Suprapubic skin (tissue), 4 donors: ENCODE data around the gene KATNB1. TPM values are rescaled to one million over a fixed set of nuclear protein-coding genes. Genes with fewer than 3 reads are reported as not detected.
A peak's percentile ranks its signal among the peaks of the same experiment; 100 is the strongest.

Experiments used
- DNase-seq, 2 donors: peaks; one replicate each; pipeline ENCODE4 v3.0.0-alpha.2; 2019; ENCODE audit warnings: low spot score in 2 of 2
- H3K27ac ChIP-seq: fragments of 200-600 bp; sonication (generic); one replicate; pipeline ENCODE4 v1.5.1; 2019
- H3K27me3 ChIP-seq: fragments of 200-600 bp; sonication (generic); one replicate; pipeline ENCODE4 v1.5.1; 2019
- H3K36me3 ChIP-seq: fragments of 200-600 bp; sonication (generic); one replicate; pipeline ENCODE4 v1.5.1; 2019
- H3K4me1 ChIP-seq: fragments of 200-600 bp; sonication (generic); one replicate; pipeline ENCODE4 v1.5.1; 2019
- H3K4me3 ChIP-seq: fragments of 200-600 bp; sonication (generic); one replicate; pipeline ENCODE4 v1.5.1; 2019; ENCODE audit warnings: mild to moderate bottlenecking
- H3K9me3 ChIP-seq: fragments of 200-600 bp; sonication (generic); one replicate; pipeline ENCODE4 v1.5.1; 2019
- CTCF ChIP-seq, 2 donors: fragments of 200-600 bp in 1 of 2; fragments of 450-650 bp in 1 of 2; sonication (generic) in 1 of 2; IDR thresholded peaks; one replicate each; pipeline ENCODE4 v1.5.1; 2016 to 2019; ENCODE audit warnings: antibody characterized with exemption in 2 of 2, mild to moderate bottlenecking in 1 of 2, moderate library complexity in 1 of 2
- EP300 ChIP-seq: sonication (generic); formaldehyde crosslinking; IDR thresholded peaks from one replicate; pipeline ENCODE4 v1.6.1; 2017; ENCODE audit warnings: antibody characterized with exemption
- POLR2A ChIP-seq, 2 donors: fragments of 450-650 bp; IDR thresholded peaks; one replicate each; pipeline ENCODE4 v1.6.1; 2017; ENCODE audit warnings: antibody characterized with exemption in 2 of 2, mild to moderate bottlenecking in 2 of 2, moderate library complexity in 2 of 2
- POLR2AphosphoS5 ChIP-seq, 3 donors: sonication (generic); formaldehyde crosslinking; IDR thresholded peaks; one replicate each; pipeline ENCODE4 v1.6.1; 2017; ENCODE audit warnings: antibody characterized with exemption in 3 of 3
- WGBS: methylation state at CpG from one replicate; pipeline ENCODE4 v1.1.5; 2018; 5-methylcytosine and 5-hydroxymethylcytosine counted together
- total RNA-seq, 4 donors: library from RNA; depleted of rRNA; stranded (reverse); fragments of >200 nt; gene quantifications; one replicate each; pipeline ENCODE4 v1.1.0, GENCODE V29; 2016

Gene KATNB1
- total RNA-seq, 4 donors from 2014 or later, result 47.8 to 62.7 (median 55.7) TPM

GRCh38 chr16:57698812-57699405 lies 36.7 kb upstream of the KATNB1 start:
- Histone ChIP-seq H3K9me3 (no peaks in the 10 kb centered on the region), H3K36me3 (no peaks in the 10 kb centered on the region), H3K27ac (no peak overlapping the region), H3K4me3 (no peak overlapping the region), H3K4me1 (no peaks in the 10 kb centered on the region), H3K27me3 (no peaks in the 10 kb centered on the region)
- WGBS, result 77% methylated on average over 6 of the region's 16 CpGs
- peak in 1 of 2 donors; percentile 36 for DNase-seq
- no peak for TF ChIP-seq EP300
- TF ChIP-seq CTCF (IDR thresholded peaks at IDR 0.05), result no peak
- no peak for TF ChIP-seq POLR2A (IDR thresholded peaks at IDR 0.05)
- no peak for TF ChIP-seq POLR2AphosphoS5 (IDR thresholded peaks at IDR 0.05)

GRCh38 chr16:57699481-57699880 lies 36.1 kb upstream of the KATNB1 start:
- Histone ChIP-seq H3K27ac (no peak overlapping the region), H3K36me3 (no peaks in the 10 kb centered on the region), H3K4me1 (no peaks in the 10 kb centered on the region), H3K27me3 (no peaks in the 10 kb centered on the region), H3K9me3 (no peaks in the 10 kb centered on the region), H3K4me3 (no peak overlapping the region)
- no peak for TF ChIP-seq POLR2AphosphoS5 (IDR thresholded peaks at IDR 0.05)
- no peak for TF ChIP-seq POLR2A (IDR thresholded peaks at IDR 0.05)
- TF ChIP-seq CTCF (IDR thresholded peaks at IDR 0.05), result no peak
- no peak for TF ChIP-seq EP300
- peak in 1 of 2 donors; percentile 20 for DNase-seq
- 100% methylated on average over 1 of the region's 3 CpGs for WGBS

GRCh38 chr16:57699899-57700298 lies 35.7 kb upstream of the KATNB1 start:
- Histone ChIP-seq H3K27me3 (no peaks in the 10 kb centered on the region), H3K27ac (no peak overlapping the region), H3K4me3 (no peak overlapping the region), H3K9me3 (no peaks in the 10 kb centered on the region), H3K4me1 (no peaks in the 10 kb centered on the region), H3K36me3 (no peaks in the 10 kb centered on the region)
- TF ChIP-seq CTCF (IDR thresholded peaks at IDR 0.05) (no peak), POLR2AphosphoS5 (IDR thresholded peaks at IDR 0.05) (no peak), POLR2A (IDR thresholded peaks at IDR 0.05) (no peak), EP300 (no peak)
- peak in 1 of 2 donors; percentile 46 for DNase-seq
- WGBS, result 92% methylated on average over 6 of the region's 7 CpGs

- Histone ChIP-seq H3K27ac (no peak overlapping the region), H3K4me1 (no peaks in the 10 kb centered on the region), H3K27me3 (no peaks in the 10 kb centered on the region), H3K9me3 (no peaks in the 10 kb centered on the region), H3K36me3 (no peaks in the 10 kb centered on the region), H3K4me3 (no peak overlapping the region)
- 76% methylated on average over 10 of the region's 10 CpGs for WGBS
- TF ChIP-seq POLR2AphosphoS5 (IDR thresholded peaks at IDR 0.05) (no peak), EP300 (no peak), POLR2A (IDR thresholded peaks at IDR 0.05) (no peak), CTCF (IDR thresholded peaks at IDR 0.05) (no peak)
- DNase-seq, result peak in 1 of 2 donors; percentile 34
Observed at GRCh38 chr16:57700781-57701551, 34.6 kb upstream of the KATNB1 start.

GRCh38 chr16:57701759-57702371 lies 33.7 kb upstream of the KATNB1 start:
- Histone ChIP-seq H3K4me3 (no peak overlapping the region), H3K4me1 (no peaks in the 10 kb centered on the region), H3K27ac (no peak overlapping the region), H3K27me3 (no peaks in the 10 kb centered on the region), H3K9me3 (no peaks in the 10 kb centered on the region), H3K36me3 (no peaks in the 10 kb centered on the region)
- DNase-seq, result peak in 1 of 2 donors; percentile 52
- no peak for TF ChIP-seq POLR2A (IDR thresholded peaks at IDR 0.05)
- TF ChIP-seq POLR2AphosphoS5 (IDR thresholded peaks at IDR 0.05), result no peak
- no peak for TF ChIP-seq EP300
- no peak for TF ChIP-seq CTCF (IDR thresholded peaks at IDR 0.05)
- WGBS, result 71% methylated on average over 14 of the region's 23 CpGs
